Smooth muscle cell (in vitro differentiated cells): ENCODE measurements around the gene BBX. TPM values are rescaled to one million over a fixed set of nuclear protein-coding genes. Genes with fewer than 3 reads are reported as not detected.

Experiments
- DNase-seq: peaks from one replicate; lab custom pipeline; 2025; ENCODE audit not compliant: unreplicated experiment; lab: John Stamatoyannopoulos, UW
- H2AFZ ChIP-seq: fragments of 200-600 bp; sonication (generic); 2 replicates; pipeline ENCODE4 v1.6.0; 2016; ENCODE audit warnings: antibody characterized with exemption, low read depth, mild to moderate bottlenecking
- H3F3A ChIP-seq: fragments of 200-600 bp; sonication (generic); 2 replicates; pipeline ENCODE4 v1.6.0; 2017; ENCODE audit warnings: antibody characterized with exemption, low read depth
- H3K27ac ChIP-seq: fragments of 200-600 bp; sonication (generic); 2 replicates; pipeline ENCODE4 v1.5.1; 2016; ENCODE audit warnings: low read depth, mild to moderate bottlenecking
- H3K27me3 ChIP-seq: fragments of 200-600 bp; sonication (generic); 2 replicates; pipeline ENCODE4 v1.6.1; 2016; ENCODE audit warnings: low read depth, mild to moderate bottlenecking
- H3K36me3 ChIP-seq: fragments of 200-600 bp; sonication (generic); 2 replicates; pipeline ENCODE4 v1.5.1; 2016; ENCODE audit warnings: low read depth
- H3K4me1 ChIP-seq: fragments of 200-600 bp; sonication (generic); 2 replicates; pipeline ENCODE4 v1.5.1; 2016; ENCODE audit warnings: low read depth
- H3K4me2 ChIP-seq: fragments of 200-600 bp; sonication (generic); 2 replicates; pipeline ENCODE4 v1.6.0; 2016; ENCODE audit warnings: mild to moderate bottlenecking
- H3K4me3 ChIP-seq: fragments of 200-600 bp; sonication (generic); 2 replicates; pipeline ENCODE4 v1.5.1; 2016; ENCODE audit warnings: mild to moderate bottlenecking
- H3K79me2 ChIP-seq: fragments of 200-600 bp; sonication (generic); 2 replicates; pipeline ENCODE4 v1.6.0; 2016; ENCODE audit warnings: low read depth, mild to moderate bottlenecking
- H3K9ac ChIP-seq: fragments of 200-600 bp; sonication (generic); 2 replicates; pipeline ENCODE4 v1.6.0; 2016; ENCODE audit warnings: low read depth
- H3K9me3 ChIP-seq: fragments of 200-600 bp; sonication (generic); replicated peaks from 2 replicates; pipeline ENCODE4 v1.5.1; 2016; ENCODE audit warnings: low read depth
- H4K20me1 ChIP-seq: fragments of 200-600 bp; sonication (generic); 2 replicates; pipeline ENCODE4 v1.6.0; 2016; ENCODE audit warnings: low read depth
- WGBS: methylation state at CpG from one replicate; pipeline ENCODE4 v1.1.7; 2016; ENCODE audit warnings: low lambda C conversion rate; 5-methylcytosine and 5-hydroxymethylcytosine counted together
- polyA plus RNA-seq: library from polyadenylated mRNA; unstranded; fragments of >200 nt; fragmentation: Nextera tagmentation; extraction: Ambion mirVana; gene quantifications from 2 replicates; pipeline ENCODE4 v1.2.1, GENCODE V29; 2016
- total RNA-seq: library from RNA; depleted of rRNA; stranded (reverse); fragments of >200 nt; gene quantifications from 2 replicates; pipeline ENCODE4 v1.2.3, GENCODE V29; 2014
- TF ChIP-seq, protein P1 (sequence below): fragments of 200-600 bp; sonication (generic); IDR thresholded peaks from 2 replicates; pipeline ENCODE4 v1.5.1; 2017; ENCODE audit warnings: borderline replicate concordance, mild to moderate bottlenecking, antibody characterized with exemption; ENCODE audit not compliant: insufficient read depth, poor library complexity, severe bottlenecking

BBX gene
- total and polyA plus RNA-seq, 2 experiments from 2014 or later: 58.9 to 66.4 TPM

DNA sequence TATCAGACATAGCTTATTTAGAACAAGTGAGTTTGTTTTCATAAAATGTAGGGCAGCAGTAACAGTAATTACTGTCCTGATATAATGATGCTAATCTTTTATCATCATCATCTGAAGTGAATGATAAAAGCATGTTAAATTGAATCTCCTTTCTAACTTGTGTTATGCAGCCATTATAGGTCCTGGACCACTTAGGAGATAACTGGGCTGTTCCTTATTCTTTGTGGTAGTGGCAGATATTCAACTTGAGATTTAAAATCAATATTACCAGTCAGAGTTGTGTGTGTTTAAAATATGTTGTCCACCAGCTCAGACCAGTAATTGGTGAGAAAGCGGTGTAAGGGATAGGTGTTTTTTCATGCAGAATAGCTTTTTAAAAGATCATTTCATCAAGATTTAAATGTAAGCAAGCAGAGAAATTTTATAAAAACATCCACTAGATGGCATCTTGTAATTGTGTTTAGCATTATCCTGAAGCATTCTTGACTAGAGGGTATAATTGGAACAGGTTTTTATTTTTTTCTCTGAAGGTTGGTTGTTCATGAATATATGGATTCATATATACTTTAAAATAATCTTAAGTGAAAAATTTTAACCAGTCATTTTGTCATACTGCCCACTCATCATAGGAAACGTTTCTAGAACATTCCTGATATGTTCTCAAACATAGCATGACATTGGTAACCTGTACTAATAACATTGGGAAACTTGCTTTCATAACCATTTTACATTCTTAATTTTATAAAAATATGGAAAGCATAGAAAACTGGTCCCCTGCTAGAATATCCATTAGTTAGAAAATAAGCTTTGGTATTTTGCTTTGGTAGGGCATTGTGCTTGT, 153.9 kb downstream of the BBX start:
- Histone ChIP-seq H3K27me3 (no peaks in the 10 kb centered on the region), H3K4me2 (no peak overlapping the region), H4K20me1 (peaks cover 82% of the 10 kb centered on the region), H3K9me3 (no peaks in the 10 kb centered on the region), H3K36me3 (no peaks in the 10 kb centered on the region), H2AFZ (no peak overlapping the region), H3K4me3 (no peak overlapping the region), H3K9ac (no peak overlapping the region), H3K79me2 (peaks cover 10% of the 10 kb centered on the region), H3K4me1 (no peaks in the 10 kb centered on the region), H3K27ac (no peak overlapping the region), H3F3A (no peaks in the 10 kb centered on the region)
- 91% methylated on average over 2 of the region's 2 CpGs for WGBS
- DNase-seq: no peak
- TF ChIP-seq, protein P1, sequence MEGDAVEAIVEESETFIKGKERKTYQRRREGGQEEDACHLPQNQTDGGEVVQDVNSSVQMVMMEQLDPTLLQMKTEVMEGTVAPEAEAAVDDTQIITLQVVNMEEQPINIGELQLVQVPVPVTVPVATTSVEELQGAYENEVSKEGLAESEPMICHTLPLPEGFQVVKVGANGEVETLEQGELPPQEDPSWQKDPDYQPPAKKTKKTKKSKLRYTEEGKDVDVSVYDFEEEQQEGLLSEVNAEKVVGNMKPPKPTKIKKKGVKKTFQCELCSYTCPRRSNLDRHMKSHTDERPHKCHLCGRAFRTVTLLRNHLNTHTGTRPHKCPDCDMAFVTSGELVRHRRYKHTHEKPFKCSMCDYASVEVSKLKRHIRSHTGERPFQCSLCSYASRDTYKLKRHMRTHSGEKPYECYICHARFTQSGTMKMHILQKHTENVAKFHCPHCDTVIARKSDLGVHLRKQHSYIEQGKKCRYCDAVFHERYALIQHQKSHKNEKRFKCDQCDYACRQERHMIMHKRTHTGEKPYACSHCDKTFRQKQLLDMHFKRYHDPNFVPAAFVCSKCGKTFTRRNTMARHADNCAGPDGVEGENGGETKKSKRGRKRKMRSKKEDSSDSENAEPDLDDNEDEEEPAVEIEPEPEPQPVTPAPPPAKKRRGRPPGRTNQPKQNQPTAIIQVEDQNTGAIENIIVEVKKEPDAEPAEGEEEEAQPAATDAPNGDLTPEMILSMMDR: peak; percentile 49

DNA sequence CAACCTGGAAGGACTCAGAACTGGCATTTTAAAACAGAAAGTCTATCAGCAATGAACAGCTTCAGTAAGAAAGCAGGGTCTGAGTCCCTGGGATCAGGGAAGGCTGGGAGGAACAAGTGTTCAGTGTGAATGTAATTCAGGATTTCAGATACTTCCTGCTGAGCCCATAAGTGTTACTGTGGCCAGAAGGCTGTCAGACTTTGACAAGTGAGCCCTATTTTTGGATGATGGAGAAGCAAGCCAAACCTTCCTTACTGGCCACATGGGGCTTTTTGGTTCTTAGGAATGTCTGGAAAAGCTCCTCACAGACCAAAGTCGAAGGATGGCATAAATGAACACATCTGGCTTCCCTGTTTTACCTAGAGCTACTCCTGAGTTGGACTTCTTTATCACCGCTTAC, 157.2 kb downstream of the BBX start:
- H3F3A ChIP-seq: no peaks in the 10 kb centered on the region
- TF ChIP-seq, protein P1: no peak
- H3K4me1 ChIP-seq: no peaks in the 10 kb centered on the region
- peaks cover 87% of the 10 kb centered on the region for H4K20me1 ChIP-seq
- peaks cover 9% of the 10 kb centered on the region for H3K79me2 ChIP-seq
- H3K27ac ChIP-seq: no peak overlapping the region
- H3K9me3 ChIP-seq: no peaks in the 10 kb centered on the region
- 75% methylated on average over 2 of the region's 2 CpGs for WGBS
- no peak for DNase-seq
- no peaks in the 10 kb centered on the region for H3K36me3 ChIP-seq
- H3K4me2 ChIP-seq: no peak overlapping the region
- no peak overlapping the region for H3K4me3 ChIP-seq
- H3K9ac ChIP-seq: no peak overlapping the region
- H3K27me3 ChIP-seq: no peaks in the 10 kb centered on the region
- no peak overlapping the region for H2AFZ ChIP-seq

DNA sequence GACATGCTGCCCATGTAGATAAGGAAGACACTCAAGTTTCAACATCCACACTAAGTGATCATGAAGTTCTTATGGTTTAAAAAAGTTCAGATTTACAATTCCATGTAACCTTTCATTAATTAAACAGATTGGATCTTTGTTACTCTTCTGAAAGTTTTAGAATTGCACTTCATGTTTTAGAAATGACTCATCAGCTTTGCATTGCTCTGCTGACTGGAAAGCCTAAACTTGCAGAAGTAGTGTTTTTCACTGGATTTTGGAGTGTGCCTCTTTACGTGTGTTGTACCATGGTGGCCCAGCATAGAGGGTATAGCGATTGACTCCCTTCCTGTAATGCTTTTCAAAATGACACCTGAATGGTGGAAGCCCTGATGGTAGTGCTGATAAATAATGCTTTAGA, 157.9 kb downstream of the BBX start:
- H3K4me1 ChIP-seq: no peaks in the 10 kb centered on the region
- H3K4me3 ChIP-seq: no peak overlapping the region
- H3K36me3 ChIP-seq: no peaks in the 10 kb centered on the region
- H3K27ac ChIP-seq: no peak overlapping the region
- TF ChIP-seq, protein P1: no peak
- no peaks in the 10 kb centered on the region for H3K27me3 ChIP-seq
- no peak overlapping the region for H3K9ac ChIP-seq
- no peaks in the 10 kb centered on the region for H3F3A ChIP-seq
- no peak overlapping the region for H2AFZ ChIP-seq
- 67% methylated on average over 2 of the region's 2 CpGs for WGBS
- no peak for DNase-seq
- no peaks in the 10 kb centered on the region for H3K9me3 ChIP-seq
- peaks cover 87% of the 10 kb centered on the region for H4K20me1 ChIP-seq
- peaks cover 9% of the 10 kb centered on the region for H3K79me2 ChIP-seq
- H3K4me2 ChIP-seq: no peak overlapping the region

DNA sequence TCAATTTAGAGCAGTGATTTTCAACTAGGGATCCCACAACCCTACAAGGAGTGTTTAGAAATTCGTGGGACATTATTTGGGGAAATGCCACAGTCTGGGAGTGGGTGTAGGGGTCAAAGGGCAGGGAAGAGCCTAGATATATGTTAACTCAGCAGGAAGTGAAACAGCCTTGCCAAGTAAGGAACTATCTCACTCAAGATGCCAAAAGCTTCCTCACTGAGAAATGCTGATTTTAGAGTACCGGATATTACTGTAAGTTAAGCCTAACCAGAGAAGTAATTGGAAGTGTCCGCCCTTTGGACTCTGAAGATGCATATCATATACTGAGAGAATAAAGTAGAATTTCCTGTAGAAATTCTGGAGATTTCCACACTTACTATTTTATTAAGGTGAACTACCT, 158.6 kb downstream of the BBX start:
- no peak overlapping the region for H3K4me2 ChIP-seq
- H4K20me1 ChIP-seq: peaks cover 85% of the 10 kb centered on the region
- no peaks in the 10 kb centered on the region for H3K27me3 ChIP-seq
- 98% methylated on average over 3 of the region's 3 CpGs for WGBS
- H3K36me3 ChIP-seq: no peaks in the 10 kb centered on the region
- peaks cover 9% of the 10 kb centered on the region for H3K79me2 ChIP-seq
- H3K9me3 ChIP-seq: no peaks in the 10 kb centered on the region
- no peak overlapping the region for H3K9ac ChIP-seq
- H3F3A ChIP-seq: no peaks in the 10 kb centered on the region
- H3K27ac ChIP-seq: no peak overlapping the region
- no peak overlapping the region for H3K4me3 ChIP-seq
- no peaks in the 10 kb centered on the region for H3K4me1 ChIP-seq
- TF ChIP-seq, protein P1: no peak
- H2AFZ ChIP-seq: no peak overlapping the region
- no peak for DNase-seq
